Measurements from ENCODE around the gene CFAP410. TPM values are rescaled to one million over a fixed set of nuclear protein-coding genes. Genes with fewer than 3 reads are reported as not detected.

Gene CFAP410
- total and polyA plus RNA-seq, 2 donors (not counting 3 experiments of a cell fraction or from before 2014, with no cell fraction given), result 7.2 to 12.2 TPM

DNA sequence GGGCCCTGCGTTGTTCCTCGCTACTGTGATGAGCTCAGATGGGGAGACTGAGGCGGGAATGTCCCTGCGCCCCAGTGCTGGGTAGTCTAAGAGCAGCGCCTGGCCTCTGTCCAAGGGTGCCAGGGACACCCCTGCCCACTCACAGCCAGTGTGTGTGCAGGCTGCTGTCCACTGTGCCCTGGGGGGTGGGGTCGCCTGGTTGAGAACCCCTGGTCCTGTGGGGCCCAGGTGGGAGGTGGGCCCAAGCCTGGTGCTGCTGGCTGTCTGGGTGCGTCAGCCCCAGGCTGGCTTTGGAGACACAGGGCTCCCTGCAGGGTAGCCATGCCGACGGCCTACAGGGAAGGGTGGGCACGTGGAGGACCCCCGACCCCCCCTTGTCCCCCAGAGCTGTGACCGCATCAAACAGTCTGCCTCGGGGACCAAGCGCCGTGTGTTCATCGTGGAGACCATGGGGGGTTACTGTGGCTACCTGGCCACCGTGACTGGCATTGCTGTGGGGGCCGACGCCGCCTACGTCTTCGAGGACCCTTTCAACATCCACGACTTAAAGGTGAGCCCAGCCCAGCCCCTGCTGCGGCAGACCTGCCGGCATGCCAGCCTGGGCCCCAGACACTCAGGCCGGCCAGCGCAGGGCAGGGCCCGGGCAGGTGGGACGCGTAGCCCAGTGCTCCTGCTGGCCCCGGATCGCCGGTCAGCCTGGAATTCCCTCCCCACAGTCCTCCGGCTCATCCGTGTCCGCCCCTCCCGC is 14.9 kb downstream of the CFAP410 start:
- POLR2A ChIA-PET, result no interaction called here
- dilution Hi-C loops (cut with MboI; ENCODE audit: extremely low pct_ligation_motif_present, low sequenced_read_pairs) (no loop called here), intact Hi-C loops (cut with micrococcal nuclease) (no loop called here)
- DNase-seq (ENCODE audit: low read depth, low spot score), result no peak
- Histone ChIP-seq H3K27me3 (ENCODE audit: control insufficient read depth in 2 of 2, insufficient read depth in 2 of 2, low read length in 2 of 2) (no peaks in the 10 kb centered on the region), H3K79me2 (ENCODE audit: control insufficient read depth, insufficient read depth, low read length) (no peaks in the 10 kb centered on the region), H3K9me3 (replicated peaks; ENCODE audit: control insufficient read depth, insufficient read depth, low read length) (no peaks in the 10 kb centered on the region), H3K36me3 (ENCODE audit: control insufficient read depth in 2 of 2, extremely low read depth in 1 of 2, insufficient read depth in 2 of 2, low read length in 2 of 2) (peaks cover 5 to 39% of the 10 kb centered on the region in 2 experiments), H2AFZ (ENCODE audit: low read depth, low read length) (no peak overlapping the region), H3K4me3 (replicated peaks in 1 of 3; ENCODE audit: insufficient read depth in 1 of 3, low read depth in 1 of 3, low read length in 3 of 3) (no peak overlapping the region), H4K20me1 (replicated peaks; ENCODE audit: control insufficient read depth, extremely low read depth, insufficient read depth, low read length) (no peaks in the 10 kb centered on the region), H3K4me2 (ENCODE audit: insufficient read depth, low read length) (no peak overlapping the region), H3K27ac (ENCODE audit: insufficient read depth, low read depth, low read length) (no peak overlapping the region), H3K4me1 (ENCODE audit: control insufficient read depth, extremely low read depth, insufficient read depth, low read length) (no peaks in the 10 kb centered on the region), H3K9ac (replicated peaks; ENCODE audit: extremely low read depth, insufficient read depth, low read length) (no peak overlapping the region), H3K9me1 (replicated peaks; ENCODE audit: control insufficient read depth, extremely low read depth, insufficient read depth, low read length) (no peaks in the 10 kb centered on the region)
- FAIRE-seq, result no peak
- CTCF ChIA-PET, result no interaction called here
- TF ChIP-seq, protein P1, sequence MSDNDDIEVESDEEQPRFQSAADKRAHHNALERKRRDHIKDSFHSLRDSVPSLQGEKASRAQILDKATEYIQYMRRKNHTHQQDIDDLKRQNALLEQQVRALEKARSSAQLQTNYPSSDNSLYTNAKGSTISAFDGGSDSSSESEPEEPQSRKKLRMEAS (IDR thresholded peaks at IDR 0.05; ENCODE audit: insufficient read depth, insufficient read length), result no peak
- TF ChIP-seq POLR2AphosphoS5 (IDR thresholded peaks at IDR 0.05; ENCODE audit: insufficient read depth, low read depth, low read length), result no peak
- TF ChIP-seq FOS (IDR thresholded peaks at IDR 0.05; ENCODE audit: borderline replicate concordance, insufficient read depth, low read length), result no peak
- TF ChIP-seq, protein P2, sequence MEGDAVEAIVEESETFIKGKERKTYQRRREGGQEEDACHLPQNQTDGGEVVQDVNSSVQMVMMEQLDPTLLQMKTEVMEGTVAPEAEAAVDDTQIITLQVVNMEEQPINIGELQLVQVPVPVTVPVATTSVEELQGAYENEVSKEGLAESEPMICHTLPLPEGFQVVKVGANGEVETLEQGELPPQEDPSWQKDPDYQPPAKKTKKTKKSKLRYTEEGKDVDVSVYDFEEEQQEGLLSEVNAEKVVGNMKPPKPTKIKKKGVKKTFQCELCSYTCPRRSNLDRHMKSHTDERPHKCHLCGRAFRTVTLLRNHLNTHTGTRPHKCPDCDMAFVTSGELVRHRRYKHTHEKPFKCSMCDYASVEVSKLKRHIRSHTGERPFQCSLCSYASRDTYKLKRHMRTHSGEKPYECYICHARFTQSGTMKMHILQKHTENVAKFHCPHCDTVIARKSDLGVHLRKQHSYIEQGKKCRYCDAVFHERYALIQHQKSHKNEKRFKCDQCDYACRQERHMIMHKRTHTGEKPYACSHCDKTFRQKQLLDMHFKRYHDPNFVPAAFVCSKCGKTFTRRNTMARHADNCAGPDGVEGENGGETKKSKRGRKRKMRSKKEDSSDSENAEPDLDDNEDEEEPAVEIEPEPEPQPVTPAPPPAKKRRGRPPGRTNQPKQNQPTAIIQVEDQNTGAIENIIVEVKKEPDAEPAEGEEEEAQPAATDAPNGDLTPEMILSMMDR (IDR thresholded peaks at IDR 0.05; ENCODE audit: extremely low read depth in 1 of 2, insufficient read depth in 1 of 2, low read depth in 1 of 2, low read length in 2 of 2), result no peak
- TF ChIP-seq EZH2 (IDR thresholded peaks at IDR 0.05; ENCODE audit: borderline replicate concordance, low read depth, low read length, severe bottlenecking), result no peak
- TF ChIP-seq MYC (IDR thresholded peaks at IDR 0.05; ENCODE audit: low read depth, low read length), result no peak
- TF ChIP-seq JUN (IDR thresholded peaks at IDR 0.05; ENCODE audit: borderline replicate concordance, insufficient read depth, insufficient read length, low read depth), result no peak
- TF ChIP-seq POLR2A (IDR thresholded peaks at IDR 0.05; ENCODE audit: low read depth, low read length), result no peak
- TF ChIP-seq GATA2 (IDR thresholded peaks at IDR 0.05; ENCODE audit: insufficient read depth, insufficient read length, low read depth, low read length), result no peak
- no TSS peak for BruUV-seq (replicated peaks)

Data from endothelial cell of umbilical vein (primary cell).